Posterior vena cava (tissue), 2 donors: ENCODE measurements around the gene MTOR. TPM values are rescaled to one million over a fixed set of nuclear protein-coding genes. Genes with fewer than 3 reads are reported as not detected.
"Not testable (repeated sequence)": the region's sequence is repeated elsewhere in the genome, so short reads cannot be mapped to it uniquely, and the experiment has no call there.

Experiments used
- DNase-seq: peaks from one replicate; pipeline ENCODE4 v3.0.0-alpha.2; 2020; ENCODE audit warnings: low spot score
- intact Hi-C, 2 donors: fragments of 100-400 bp; cut with DNase I; formaldehyde crosslinking; loops; one replicate each; pipeline versions ENCODE4 v1.14.1 to v1.14.2; 2022 to 2023
- long read RNA-seq, 2 donors: library from polyadenylated mRNA; unstranded; transcript quantifications; one replicate each; pipeline ENCODE4 v2.0.0, GENCODE V29; 2020 to 2021
- total RNA-seq, 2 donors: library from RNA; stranded (reverse); fragmentation: NEBNext Ultra II Directional; extraction: Animal tissue kit (Norgen Biotek cat#: 25700); gene quantifications; one replicate each; pipeline ENCODE4 v1.2.1, GENCODE V29; 2021
- donor health status: DM: yes; HTN: yes; CAD: no.
- donor health status: DM: yes; HTN: yes; CAD: no.

The MTOR gene
- 10 to 100 TPM; 26.3 to 26.7 TPM for total RNA-seq
- long read RNA-seq, donor 1, partial matches to known transcripts: 9 of 12 reads
- long read RNA-seq, donor 1, other reads (novel, unspliced or antisense): 2 of 12 reads
- long read RNA-seq, donor 2, partial matches to known transcripts: 8 of 11 reads
- long read RNA-seq, donor 2, other reads (novel, unspliced or antisense): 3 of 11 reads

GRCh38 chr1:11262171-11263049, at the start of gene MTOR:
Gene MTOR, minus strand, starts transcription at chr1:11262551. Its CDS starts 3,142 bp downstream, at chr1:11259409.
- intact Hi-C loops: loop anchor here in 1 of 2 donors (10.0 kb wide), 1 partner anchor 382 kb away; no protein-coding TSS in a partner anchor
- peak; percentile 99 for DNase-seq

- intact Hi-C loops: no loop called here
- no peak for DNase-seq
These were observed 47.0 kb upstream of the MTOR start for GRCh38 chr1:11309385-11309784.

GRCh38 chr1:11308699-11309224, 46.4 kb upstream of the MTOR start:
- intact Hi-C loops: no loop called here
- DNase-seq: no peak

- intact Hi-C loops: no loop called here
- no peak for DNase-seq
These were observed 45.5 kb upstream of the MTOR start for GRCh38 chr1:11307852-11308251.

GRCh38 chr1:11305516-11305915, 43.2 kb upstream of the MTOR start:
- intact Hi-C loops, DNase-seq: not testable (repeated sequence)

GRCh38 chr1:11302366-11302765, 40.0 kb upstream of the MTOR start:
- intact Hi-C loops: no loop called here
- no peak for DNase-seq

- intact Hi-C loops: no loop called here
- DNase-seq: no peak
These were observed 39.2 kb upstream of the MTOR start for GRCh38 chr1:11301601-11302000.

GRCh38 chr1:11299225-11299574, 36.8 kb upstream of the MTOR start:
- intact Hi-C loops: no loop called here
- no peak for DNase-seq

GRCh38 chr1:11298390-11299224, 36.3 kb upstream of the MTOR start:
- no peak for DNase-seq
- intact Hi-C loops: no loop called here

- DNase-seq, intact Hi-C loops: not testable (repeated sequence)
These were observed 35.4 kb upstream of the MTOR start for GRCh38 chr1:11297774-11298173.

- intact Hi-C loops: no loop called here
- DNase-seq: no peak
These were observed 33.6 kb upstream of the MTOR start for GRCh38 chr1:11295905-11296304.

- no peak for DNase-seq
- intact Hi-C loops: no loop called here
These were observed 32.6 kb upstream of the MTOR start for GRCh38 chr1:11294951-11295350.

GRCh38 chr1:11293856-11294255, 31.5 kb upstream of the MTOR start:
- intact Hi-C loops: no loop called here
- no peak for DNase-seq

- no peak for DNase-seq
- intact Hi-C loops: no loop called here
These were observed 28.7 kb upstream of the MTOR start for GRCh38 chr1:11291049-11291448.

- no peak for DNase-seq
- intact Hi-C loops: no loop called here
These were observed 26.7 kb upstream of the MTOR start for GRCh38 chr1:11289064-11289463.

GRCh38 chr1:11286735-11287410, 24.5 kb upstream of the MTOR start:
- intact Hi-C loops: no loop called here
- no peak for DNase-seq

- intact Hi-C loops: no loop called here
- no peak for DNase-seq
These were observed 23.8 kb upstream of the MTOR start for GRCh38 chr1:11285883-11286734.

- intact Hi-C loops: no loop called here
- no peak for DNase-seq
These were observed 22.4 kb upstream of the MTOR start for GRCh38 chr1:11284784-11285183.
